Stomach (tissue), 9 donors: Measurements from ENCODE around the gene IGFN1. TPM values are rescaled to one million over a fixed set of nuclear protein-coding genes. Genes with fewer than 3 reads are reported as not detected.

Source experiments
- DNase-seq, 2 donors: peaks; one replicate each; pipeline versions ENCODE4 v3.0.0 to v3.0.0-alpha.2; 2013 to 2019
- H3K27ac ChIP-seq, 5 donors: fragments of 200-600 bp in 4 of 5; sonication (generic) in 4 of 5; one replicate each; pipeline ENCODE4 v1.5.1; 2013 to 2019; ENCODE audit warnings: mild to moderate bottlenecking in 1 of 5, moderate library complexity in 1 of 5
- H3K27me3 ChIP-seq, 3 donors: fragments of 200-600 bp; sonication (generic); one replicate each; pipeline ENCODE4 v1.5.1; 2017 to 2019; ENCODE audit warnings: mixed run types in 1 of 3
- H3K36me3 ChIP-seq, 4 donors: fragments of 200-600 bp; sonication (generic); 1 replicate in 3 of 4; 2 replicates in 1 of 4; pipeline ENCODE4 v1.5.1; 2016 to 2019
- H3K4me1 ChIP-seq, 4 donors: fragments of 200-600 bp; sonication (generic); one replicate each; pipeline ENCODE4 v1.5.1; 2016 to 2019
- H3K4me3 ChIP-seq, 4 donors: fragments of 200-600 bp; sonication (generic) in 3 of 4; one replicate each; pipeline ENCODE4 v1.5.1; 2016 to 2019; ENCODE audit warnings: mild to moderate bottlenecking in 1 of 4
- H3K9me3 ChIP-seq, 4 donors: fragments of 200-600 bp; sonication (generic); one replicate each; pipeline ENCODE4 v1.5.1; 2016 to 2019
- CTCF ChIP-seq, 7 experiments: fragments of 450-650 bp in 4 of 7; fragments of 200-600 bp in 3 of 7; sonication (generic) in 3 of 7; IDR thresholded peaks; one replicate each; pipeline ENCODE4 v1.5.1; 2016 to 2019; ENCODE audit warnings: antibody characterized with exemption in 7 of 7, control low read depth in 2 of 7, mild to moderate bottlenecking in 1 of 7
- EP300 ChIP-seq: sonication (generic); formaldehyde crosslinking; IDR thresholded peaks from one replicate; pipeline ENCODE4 v1.6.1; 2017; ENCODE audit warnings: antibody characterized with exemption
- POLR2A ChIP-seq, 4 donors: fragments of 450-650 bp; IDR thresholded peaks; one replicate each; pipeline ENCODE4 v1.6.1; 2016; ENCODE audit warnings: antibody characterized with exemption in 4 of 4, control low read depth in 2 of 4, mild to moderate bottlenecking in 1 of 4, moderate library complexity in 1 of 4
- POLR2AphosphoS5 ChIP-seq, 3 donors: sonication (generic); formaldehyde crosslinking; IDR thresholded peaks; one replicate each; pipeline ENCODE4 v1.6.1; 2016; ENCODE audit warnings: antibody characterized with exemption in 3 of 3
- WGBS, 5 donors: extraction: QIAGEN DNeasy Blood & Tissue Kit in 3 of 5; methylation state at CpG; one replicate each; pipeline versions ENCODE4 v1.1.5 to v1.1.7; 2013 to 2018; 5-methylcytosine and 5-hydroxymethylcytosine counted together
- intact Hi-C: fragments of 100-400 bp; cut with DNase I; formaldehyde crosslinking; loops from one replicate; pipeline ENCODE4 v1.15.1; 2023; ENCODE audit warnings: low total_unique reads
- polyA plus RNA-seq, 3 donors: library from polyadenylated mRNA; stranded (reverse); fragments of 200-250 nt; gene quantifications; one replicate each; pipeline ENCODE4 v1.2.3, GENCODE V29; 2013
- total RNA-seq, 5 donors: library from RNA; depleted of rRNA; stranded (reverse); fragments of >200 nt; gene quantifications; one replicate each; pipeline versions ENCODE4 v1.1.0 to v1.2.3, GENCODE V29; 2014 to 2016
- donor health status: healthy with polysubstance abuse.
- donor health status: Bipolar disorder and iron deficiency.
- donor health status: healthy.

IGFN1 gene
- total and polyA plus RNA-seq, 8 donors, result under 0.01 to 0.55 (median 0.05) TPM; not detected in 3

DNA sequence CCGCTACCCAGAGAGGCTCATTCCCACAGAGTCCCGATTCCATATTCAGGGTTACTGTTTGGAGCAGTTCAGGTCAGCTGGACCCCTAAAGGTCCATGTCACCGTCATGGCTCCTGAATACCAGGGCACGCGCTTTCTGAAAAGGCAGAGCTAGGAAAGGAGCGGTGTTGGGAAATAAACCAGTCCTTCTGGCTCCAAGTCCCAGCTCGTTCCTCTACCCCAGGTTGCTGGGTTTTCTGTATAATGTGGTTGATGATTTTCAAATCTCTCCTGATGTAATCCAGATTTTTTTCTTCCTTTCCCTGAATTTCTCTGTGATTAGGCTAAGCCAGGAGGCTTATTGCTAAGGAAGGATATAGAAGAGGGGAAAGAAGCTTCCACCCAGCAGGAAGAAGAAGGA lies 78.7 kb downstream of the IGFN1 start:
- intact Hi-C loops, result no loop called here
- 81 to 90% (median 88%) methylated on average over 7 of the region's 7 CpGs for WGBS, 5 donors
- TF ChIP-seq POLR2AphosphoS5 (IDR thresholded peaks at IDR 0.05), result no peak
- no peak for TF ChIP-seq EP300
- TF ChIP-seq POLR2A (IDR thresholded peaks at IDR 0.05), result no peak
- no peak for TF ChIP-seq CTCF (IDR thresholded peaks at IDR 0.05)
- Histone ChIP-seq H3K36me3 (no peaks in the 10 kb centered on the region), H3K27ac (no peak overlapping the region), H3K9me3 (no peaks in the 10 kb centered on the region), H3K4me3 (no peak overlapping the region), H3K4me1 (no peaks in the 10 kb centered on the region), H3K27me3 (peaks cover 0 to 38% (median 0%) of the 10 kb centered on the region in 3 donors)
- no peak for DNase-seq

DNA sequence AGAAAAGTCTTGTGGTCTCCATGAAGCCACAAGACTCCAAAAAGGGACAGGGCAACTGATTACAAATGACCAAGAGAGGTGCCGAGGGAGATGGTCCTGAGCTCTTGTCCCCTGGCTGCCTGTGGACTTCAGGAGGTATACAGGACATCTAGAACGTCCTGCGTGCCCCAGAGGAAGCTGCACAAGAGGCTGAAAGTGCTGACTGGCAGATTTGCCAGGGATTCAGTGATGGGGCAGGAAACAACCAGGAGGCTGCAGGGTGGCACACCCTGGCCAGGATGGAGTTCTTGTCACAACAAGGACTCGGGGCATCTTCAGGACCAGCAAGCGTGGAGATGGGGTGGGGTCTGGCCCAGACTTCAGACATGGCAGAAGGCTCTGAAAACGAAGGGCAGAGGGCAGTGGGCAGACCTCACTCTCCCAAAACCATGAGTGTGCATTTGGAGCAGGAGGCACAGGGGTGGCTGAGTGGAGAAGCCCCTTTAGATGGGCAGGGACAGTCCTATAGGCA lies 79.3 kb downstream of the IGFN1 start:
- Histone ChIP-seq H3K4me1 (no peaks in the 10 kb centered on the region), H3K27me3 (peaks cover 0 to 34% (median 0%) of the 10 kb centered on the region in 3 donors), H3K36me3 (no peaks in the 10 kb centered on the region), H3K4me3 (no peak overlapping the region), H3K27ac (no peak overlapping the region), H3K9me3 (no peaks in the 10 kb centered on the region)
- WGBS, 5 donors, result 75 to 83% (median 77%) methylated on average over 6 of the region's 6 CpGs
- DNase-seq, result no peak
- intact Hi-C loops, result no loop called here
- TF ChIP-seq EP300 (no peak), POLR2AphosphoS5 (IDR thresholded peaks at IDR 0.05) (no peak), CTCF (IDR thresholded peaks at IDR 0.05) (no peak), POLR2A (IDR thresholded peaks at IDR 0.05) (no peak)

- Histone ChIP-seq H3K36me3 (no peaks in the 10 kb centered on the region), H3K4me3 (no peak overlapping the region), H3K9me3 (no peaks in the 10 kb centered on the region), H3K4me1 (peaks cover 0 to 5% (median 0%) of the 10 kb centered on the region in 4 donors), H3K27me3 (peaks cover 0 to 39% (median 0%) of the 10 kb centered on the region in 3 donors), H3K27ac (no peak overlapping the region)
- no peak for TF ChIP-seq POLR2A (IDR thresholded peaks at IDR 0.05)
- no peak for TF ChIP-seq EP300
- DNase-seq, result no peak
- intact Hi-C loops, result no loop called here
- 74 to 89% (median 78%) methylated on average over 6 of the region's 6 CpGs for WGBS, 5 donors
These were observed 80.2 kb downstream of the IGFN1 start for GRCh38 chr1:201270616-201271390.

DNA sequence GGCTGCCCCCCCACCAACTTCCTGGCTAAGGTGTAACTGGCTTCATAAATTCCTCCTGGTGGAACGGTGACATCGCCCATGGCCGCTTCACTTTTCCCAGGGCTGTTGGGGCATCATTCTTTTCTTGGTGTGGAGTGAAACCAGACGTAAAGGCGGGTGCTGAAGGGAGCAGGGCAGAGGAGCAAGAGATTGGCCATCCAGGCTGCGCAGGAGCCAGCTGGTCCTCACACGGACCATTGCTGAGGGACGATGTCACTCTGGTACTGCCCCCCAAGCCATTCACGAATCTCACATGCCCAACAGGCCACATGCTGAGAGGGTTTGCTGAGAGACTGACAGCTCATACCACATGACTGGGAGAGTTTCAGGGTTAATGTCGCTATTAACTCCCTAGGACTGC lies 82.2 kb downstream of the IGFN1 start:
- Histone ChIP-seq H3K36me3 (no peaks in the 10 kb centered on the region), H3K27me3 (peaks cover 0 to 36% (median 0%) of the 10 kb centered on the region in 3 donors), H3K9me3 (no peaks in the 10 kb centered on the region), H3K4me1 (peaks cover 0 to 5% (median 0%) of the 10 kb centered on the region in 4 donors), H3K4me3 (no peak overlapping the region), H3K27ac (no peak overlapping the region)
- no peak for TF ChIP-seq CTCF (IDR thresholded peaks at IDR 0.05)
- TF ChIP-seq POLR2AphosphoS5 (IDR thresholded peaks at IDR 0.05), result no peak
- TF ChIP-seq EP300, result no peak
- TF ChIP-seq POLR2A (IDR thresholded peaks at IDR 0.05), result no peak
- intact Hi-C loops, result no loop called here
- DNase-seq, result no peak
- 86 to 88% (median 86%) methylated on average over 10 of the region's 10 CpGs for WGBS, 5 donors
